Endothelial cell (in vitro differentiated cells): ENCODE data around the gene SCP2. TPM values are rescaled to one million over a fixed set of nuclear protein-coding genes. Genes with fewer than 3 reads are reported as not detected.
"Not testable (repeated sequence)": the region's sequence is repeated elsewhere in the genome, so short reads cannot be mapped to it uniquely, and the experiment has no call there.

ENCODE experiments used
- DNase-seq: peaks from one replicate; pipeline ENCODE4 v3.0.0; 2021; ENCODE audit warnings: low spot score
- H3K27ac Mint-ChIP-seq: one replicate; pipeline ENCODE4 v1.8.0; 2021; ENCODE audit warnings: mixed read lengths, inconsistent platforms; ENCODE audit not compliant: unreplicated experiment
- H3K27me3 Mint-ChIP-seq: one replicate; pipeline ENCODE4 v1.8.0; 2021; ENCODE audit warnings: mild to moderate bottlenecking, moderate library complexity, mixed read lengths, inconsistent platforms; ENCODE audit not compliant: unreplicated experiment
- H3K36me3 Mint-ChIP-seq: one replicate; pipeline ENCODE4 v1.8.0; 2021; ENCODE audit warnings: mild to moderate bottlenecking, low read depth, mixed read lengths, inconsistent platforms; ENCODE audit not compliant: unreplicated experiment
- H3K4me1 Mint-ChIP-seq: one replicate; pipeline ENCODE4 v1.8.0; 2021; ENCODE audit warnings: mild to moderate bottlenecking, mixed read lengths, inconsistent platforms; ENCODE audit not compliant: unreplicated experiment
- H3K4me3 Mint-ChIP-seq: one replicate; pipeline ENCODE4 v1.8.0; 2021; ENCODE audit warnings: mild to moderate bottlenecking, mixed read lengths, inconsistent platforms; ENCODE audit not compliant: unreplicated experiment
- H3K9me3 Mint-ChIP-seq: one replicate; pipeline ENCODE4 v1.8.0; 2021; ENCODE audit warnings: mixed read lengths, inconsistent platforms; ENCODE audit not compliant: unreplicated experiment
- total RNA-seq: library from RNA; stranded (reverse); fragmentation: NEBNext Ultra II Directional; extraction: Animal tissue kit (Norgen Biotek cat#: 25700); gene quantifications from one replicate; pipeline ENCODE4 v1.2.1, GENCODE V29; 2021; ENCODE audit not compliant: unreplicated experiment
- TF ChIP-seq, protein P1 (sequence below): fragments of 200-600 bp; sonication (generic); IDR thresholded peaks from one replicate; pipeline ENCODE4 v1.5.0; 2021; ENCODE audit warnings: antibody characterized with exemption; ENCODE audit not compliant: unreplicated experiment

SCP2 gene
- total RNA-seq, 1 donor from 2014 or later: 93.2 TPM

- H3K9me3 Mint-ChIP-seq: no peaks in the 10 kb centered on the region
- H3K4me1 Mint-ChIP-seq: no peaks in the 10 kb centered on the region
- no peaks in the 10 kb centered on the region for H3K27me3 Mint-ChIP-seq
- DNase-seq: no peak
- no peak overlapping the region for H3K27ac Mint-ChIP-seq
- no peak overlapping the region for H3K4me3 Mint-ChIP-seq
- TF ChIP-seq, protein P1, sequence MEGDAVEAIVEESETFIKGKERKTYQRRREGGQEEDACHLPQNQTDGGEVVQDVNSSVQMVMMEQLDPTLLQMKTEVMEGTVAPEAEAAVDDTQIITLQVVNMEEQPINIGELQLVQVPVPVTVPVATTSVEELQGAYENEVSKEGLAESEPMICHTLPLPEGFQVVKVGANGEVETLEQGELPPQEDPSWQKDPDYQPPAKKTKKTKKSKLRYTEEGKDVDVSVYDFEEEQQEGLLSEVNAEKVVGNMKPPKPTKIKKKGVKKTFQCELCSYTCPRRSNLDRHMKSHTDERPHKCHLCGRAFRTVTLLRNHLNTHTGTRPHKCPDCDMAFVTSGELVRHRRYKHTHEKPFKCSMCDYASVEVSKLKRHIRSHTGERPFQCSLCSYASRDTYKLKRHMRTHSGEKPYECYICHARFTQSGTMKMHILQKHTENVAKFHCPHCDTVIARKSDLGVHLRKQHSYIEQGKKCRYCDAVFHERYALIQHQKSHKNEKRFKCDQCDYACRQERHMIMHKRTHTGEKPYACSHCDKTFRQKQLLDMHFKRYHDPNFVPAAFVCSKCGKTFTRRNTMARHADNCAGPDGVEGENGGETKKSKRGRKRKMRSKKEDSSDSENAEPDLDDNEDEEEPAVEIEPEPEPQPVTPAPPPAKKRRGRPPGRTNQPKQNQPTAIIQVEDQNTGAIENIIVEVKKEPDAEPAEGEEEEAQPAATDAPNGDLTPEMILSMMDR: no peak
- H3K36me3 Mint-ChIP-seq: no peaks in the 10 kb centered on the region
Measured at GRCh38 chr1:52967666-52968065, 40.6 kb downstream of the SCP2 start.

GRCh38 chr1:52969234-52969633, 42.2 kb downstream of the SCP2 start:
- not testable (repeated sequence) for DNase-seq

DNA sequence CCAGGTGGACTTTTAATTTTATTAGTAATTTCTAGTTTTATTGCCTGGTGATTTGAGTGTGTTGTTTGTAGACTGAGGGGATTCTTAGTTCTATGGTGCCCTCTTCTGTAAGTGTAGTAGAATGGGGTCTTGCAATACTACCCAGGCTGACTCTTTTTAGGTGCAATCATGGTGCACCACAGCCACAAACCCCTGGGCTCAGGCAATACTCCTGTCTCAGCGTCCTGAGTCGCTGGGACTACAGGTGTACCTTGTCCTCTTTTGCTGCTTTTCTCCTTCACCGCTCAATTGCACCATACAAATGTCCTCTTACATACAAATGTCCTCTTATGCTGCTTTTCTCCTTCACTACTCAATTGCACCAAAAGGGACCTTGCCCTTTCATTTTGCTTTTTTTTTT, 43.1 kb downstream of the SCP2 start:
- DNase-seq: no peak
- no peaks in the 10 kb centered on the region for H3K4me1 Mint-ChIP-seq

More at GRCh38 chr1:52969234-52969633, 42.2 kb downstream of the SCP2 start:
- not testable (repeated sequence) for H3K9me3 Mint-ChIP-seq, H3K27ac Mint-ChIP-seq, H3K36me3 Mint-ChIP-seq, H3K4me1 Mint-ChIP-seq, H3K4me3 Mint-ChIP-seq, H3K27me3 Mint-ChIP-seq

GRCh38 chr1:52973841-52974240, 46.8 kb downstream of the SCP2 start:
- no peak for DNase-seq

More for the DNA sequence above, 43.1 kb downstream of the SCP2 start:
- Mint-ChIP-seq H3K36me3 (no peaks in the 10 kb centered on the region), H3K9me3 (no peaks in the 10 kb centered on the region), H3K4me3 (no peak overlapping the region), H3K27me3 (no peaks in the 10 kb centered on the region), H3K27ac (no peak overlapping the region)
- TF ChIP-seq, protein P1: no peak

DNA sequence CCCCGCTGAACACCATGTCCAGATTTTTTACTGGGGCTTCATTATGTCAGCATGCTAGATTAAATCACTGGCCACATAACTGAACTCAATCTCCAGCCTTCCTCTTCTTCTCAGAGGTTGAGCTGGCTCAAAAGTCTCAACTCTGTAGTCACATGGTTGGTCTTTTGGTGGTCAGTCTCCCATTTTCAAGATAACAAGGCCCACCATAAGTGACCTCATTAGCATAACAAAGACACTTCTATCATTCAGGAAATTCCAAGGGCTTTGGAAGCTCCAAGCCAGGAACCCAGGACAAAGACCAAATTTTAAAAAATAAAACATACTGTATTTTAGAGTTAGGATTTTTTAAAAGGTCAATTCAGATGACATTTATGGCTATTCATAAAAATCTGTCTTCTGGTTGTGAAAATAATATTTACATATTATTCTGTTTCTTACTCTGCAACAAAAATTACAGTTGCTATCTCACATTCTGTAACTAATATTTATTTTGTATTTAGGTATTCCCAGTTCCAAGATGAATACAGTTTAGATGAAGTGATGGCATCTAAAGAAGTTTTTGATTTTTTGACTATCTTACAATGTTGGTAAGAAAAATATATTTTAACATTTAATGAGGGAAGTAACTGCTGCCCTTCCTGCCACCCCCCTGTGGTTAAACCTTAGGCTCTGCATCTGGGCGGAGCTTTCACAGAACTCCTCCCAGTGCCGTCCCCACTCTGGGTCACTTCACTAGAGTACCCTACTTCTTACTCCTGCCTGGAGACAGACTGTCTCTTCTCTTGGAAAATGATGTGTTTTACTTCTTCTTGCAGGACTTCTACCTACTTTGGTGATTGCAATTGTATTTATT, 49.3 kb downstream of the SCP2 start:
- H3K4me1 Mint-ChIP-seq: peaks cover 3% of the 10 kb centered on the region
- H3K27ac Mint-ChIP-seq: no peak overlapping the region
- TF ChIP-seq, protein P1: no peak
- H3K4me3 Mint-ChIP-seq: no peak overlapping the region
- no peak for DNase-seq
- H3K27me3 Mint-ChIP-seq: no peaks in the 10 kb centered on the region
- no peaks in the 10 kb centered on the region for H3K36me3 Mint-ChIP-seq
- H3K9me3 Mint-ChIP-seq: no peaks in the 10 kb centered on the region

More at GRCh38 chr1:52973841-52974240, 46.8 kb downstream of the SCP2 start:
- H3K27ac Mint-ChIP-seq: no peak overlapping the region
- TF ChIP-seq, protein P1: no peak
- H3K27me3 Mint-ChIP-seq: no peaks in the 10 kb centered on the region
- H3K36me3 Mint-ChIP-seq: no peaks in the 10 kb centered on the region
- no peak overlapping the region for H3K4me3 Mint-ChIP-seq
- H3K9me3 Mint-ChIP-seq: no peaks in the 10 kb centered on the region
- peaks cover 3% of the 10 kb centered on the region for H3K4me1 Mint-ChIP-seq
